Osteoblast (primary cell): Measurements from ENCODE around the gene SEL1L. TPM values are rescaled to one million over a fixed set of nuclear protein-coding genes. Genes with fewer than 3 reads are reported as not detected.

Source experiments
- DNase-seq: peaks from one replicate; pipeline ENCODE4 v3.0.0; 2011; ENCODE audit warnings: low spot score, mixed read lengths; ENCODE audit not compliant: insufficient read length; ENCODE audit errors: missing footprints
- H2AFZ ChIP-seq: 2 replicates; pipeline ENCODE4 v1.6.0; 2011; ENCODE audit warnings: mild to moderate bottlenecking, low read length
- H3K27ac ChIP-seq: 2 replicates; pipeline ENCODE4 v1.5.1; 2011; ENCODE audit warnings: mild to moderate bottlenecking, low read depth, low read length, moderate library complexity
- H3K27me3 ChIP-seq: 2 replicates; pipeline ENCODE4 v1.6.0; 2012; ENCODE audit warnings: mild to moderate bottlenecking, control low read depth, inconsistent platforms, low read length, moderate library complexity; ENCODE audit not compliant: insufficient read depth
- H3K36me3 ChIP-seq: 2 replicates; pipeline ENCODE4 v1.5.1; 2011; ENCODE audit warnings: mild to moderate bottlenecking, low read length, control low read depth, moderate library complexity; ENCODE audit not compliant: insufficient read depth
- H3K4me1 ChIP-seq: 2 replicates; pipeline ENCODE4 v1.5.1; 2011; ENCODE audit warnings: mild to moderate bottlenecking, low read length, control low read depth, moderate library complexity; ENCODE audit not compliant: insufficient read depth
- H3K4me2 ChIP-seq: 2 replicates; pipeline ENCODE4 v1.6.0; 2011; ENCODE audit warnings: mild to moderate bottlenecking, low read length; ENCODE audit not compliant: insufficient read depth
- H3K4me3 ChIP-seq: fragments of 200-600 bp; sonication (generic); 3 replicates; pipeline ENCODE4 v1.5.1; 2012; ENCODE audit warnings: mild to moderate bottlenecking, low read length, inconsistent platforms; ENCODE audit not compliant: insufficient read depth
- H3K79me2 ChIP-seq: 2 replicates; pipeline ENCODE4 v1.6.0; 2012; ENCODE audit warnings: mild to moderate bottlenecking, low read length, control low read depth, inconsistent platforms; ENCODE audit not compliant: insufficient read depth
- H3K9me3 ChIP-seq: 2 replicates; pipeline ENCODE4 v1.5.1; 2011; ENCODE audit warnings: low read depth, low read length, control low read depth
- H4K20me1 ChIP-seq: 2 replicates; pipeline ENCODE4 v1.6.0; 2012; ENCODE audit warnings: mild to moderate bottlenecking, low read length, control low read depth; ENCODE audit not compliant: insufficient read depth
- total RNA-seq: library from RNA; depleted of rRNA; stranded (reverse); fragments of >200 nt; gene quantifications from 2 replicates; pipeline ENCODE4 v1.2.3, GENCODE V29; 2012
- TF ChIP-seq, protein P1 (sequence below): IDR thresholded peaks from 2 replicates; pipeline ENCODE4 v1.5.1; 2011; ENCODE audit warnings: mild to moderate bottlenecking, low read depth, low read length, moderate library complexity; ENCODE audit errors: extremely low read depth

Gene SEL1L
- total RNA-seq, 1 donor, result 151 TPM

GRCh38 chr14:81459912-81460311, 73.7 kb downstream of the SEL1L start:
- Histone ChIP-seq H3K36me3 (no peaks in the 10 kb centered on the region), H3K27ac (no peak overlapping the region), H3K27me3 (no peaks in the 10 kb centered on the region), H3K4me2 (no peak overlapping the region), H3K9me3 (no peaks in the 10 kb centered on the region), H3K4me3 (no peak overlapping the region), H3K79me2 (no peaks in the 10 kb centered on the region), H2AFZ (no peak overlapping the region), H3K4me1 (no peaks in the 10 kb centered on the region), H4K20me1 (no peaks in the 10 kb centered on the region)
- no peak for DNase-seq
- TF ChIP-seq, protein P1, sequence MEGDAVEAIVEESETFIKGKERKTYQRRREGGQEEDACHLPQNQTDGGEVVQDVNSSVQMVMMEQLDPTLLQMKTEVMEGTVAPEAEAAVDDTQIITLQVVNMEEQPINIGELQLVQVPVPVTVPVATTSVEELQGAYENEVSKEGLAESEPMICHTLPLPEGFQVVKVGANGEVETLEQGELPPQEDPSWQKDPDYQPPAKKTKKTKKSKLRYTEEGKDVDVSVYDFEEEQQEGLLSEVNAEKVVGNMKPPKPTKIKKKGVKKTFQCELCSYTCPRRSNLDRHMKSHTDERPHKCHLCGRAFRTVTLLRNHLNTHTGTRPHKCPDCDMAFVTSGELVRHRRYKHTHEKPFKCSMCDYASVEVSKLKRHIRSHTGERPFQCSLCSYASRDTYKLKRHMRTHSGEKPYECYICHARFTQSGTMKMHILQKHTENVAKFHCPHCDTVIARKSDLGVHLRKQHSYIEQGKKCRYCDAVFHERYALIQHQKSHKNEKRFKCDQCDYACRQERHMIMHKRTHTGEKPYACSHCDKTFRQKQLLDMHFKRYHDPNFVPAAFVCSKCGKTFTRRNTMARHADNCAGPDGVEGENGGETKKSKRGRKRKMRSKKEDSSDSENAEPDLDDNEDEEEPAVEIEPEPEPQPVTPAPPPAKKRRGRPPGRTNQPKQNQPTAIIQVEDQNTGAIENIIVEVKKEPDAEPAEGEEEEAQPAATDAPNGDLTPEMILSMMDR, result no peak

DNA sequence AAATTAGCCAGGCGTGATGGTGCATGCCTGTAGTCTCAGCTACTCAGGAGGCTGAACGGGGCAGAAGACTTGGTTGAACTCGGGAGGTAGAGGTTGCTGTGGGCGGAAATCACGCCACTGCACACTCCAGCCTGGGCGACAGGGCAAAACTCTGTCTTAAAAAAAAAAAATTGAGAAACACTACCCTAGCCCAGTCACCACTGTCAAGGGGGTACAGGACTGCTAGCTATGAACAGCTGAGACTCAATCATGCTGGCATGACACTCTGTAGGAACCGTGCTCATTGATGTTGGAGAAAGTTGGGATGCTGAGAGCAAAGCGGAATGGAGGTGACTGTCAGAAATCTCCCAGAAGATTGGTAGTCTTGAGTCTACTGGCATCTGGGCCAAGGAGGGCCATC, 75.3 kb downstream of the SEL1L start:
- no peaks in the 10 kb centered on the region for H4K20me1 ChIP-seq
- DNase-seq, result no peak
- H3K36me3 ChIP-seq, result no peaks in the 10 kb centered on the region
- H3K9me3 ChIP-seq, result no peaks in the 10 kb centered on the region
- TF ChIP-seq, protein P1, result no peak
- H3K79me2 ChIP-seq, result no peaks in the 10 kb centered on the region
- H3K4me1 ChIP-seq, result no peaks in the 10 kb centered on the region
- H2AFZ ChIP-seq, result no peak overlapping the region
- H3K27me3 ChIP-seq, result no peaks in the 10 kb centered on the region
- no peak overlapping the region for H3K27ac ChIP-seq
- no peak overlapping the region for H3K4me2 ChIP-seq
- no peak overlapping the region for H3K4me3 ChIP-seq

DNA sequence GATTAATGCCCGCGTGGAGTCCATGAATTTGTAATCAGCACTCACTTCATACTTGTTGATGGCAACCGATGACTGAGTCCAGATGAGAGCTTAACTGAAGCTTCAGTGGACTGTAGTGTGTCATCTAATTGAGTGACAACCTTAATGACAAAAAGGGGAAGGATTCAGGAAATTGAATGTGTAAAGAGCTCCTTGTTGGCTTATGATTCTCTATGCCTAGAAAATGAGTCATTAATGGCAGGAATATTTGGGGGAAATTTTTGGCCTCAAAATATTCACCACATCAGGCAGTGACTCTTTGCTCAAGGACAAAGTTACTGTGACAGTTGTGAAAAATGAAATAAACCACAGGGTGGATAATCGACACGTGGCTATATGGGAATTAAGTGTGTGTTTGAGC, 78.3 kb downstream of the SEL1L start:
- Histone ChIP-seq H4K20me1 (no peaks in the 10 kb centered on the region), H3K4me3 (no peak overlapping the region), H3K36me3 (no peaks in the 10 kb centered on the region), H3K27me3 (no peaks in the 10 kb centered on the region), H3K4me1 (peaks cover 5% of the 10 kb centered on the region), H2AFZ (no peak overlapping the region), H3K4me2 (no peak overlapping the region), H3K27ac (no peak overlapping the region), H3K9me3 (no peaks in the 10 kb centered on the region), H3K79me2 (no peaks in the 10 kb centered on the region)
- no peak for DNase-seq
- TF ChIP-seq, protein P1, result no peak

DNA sequence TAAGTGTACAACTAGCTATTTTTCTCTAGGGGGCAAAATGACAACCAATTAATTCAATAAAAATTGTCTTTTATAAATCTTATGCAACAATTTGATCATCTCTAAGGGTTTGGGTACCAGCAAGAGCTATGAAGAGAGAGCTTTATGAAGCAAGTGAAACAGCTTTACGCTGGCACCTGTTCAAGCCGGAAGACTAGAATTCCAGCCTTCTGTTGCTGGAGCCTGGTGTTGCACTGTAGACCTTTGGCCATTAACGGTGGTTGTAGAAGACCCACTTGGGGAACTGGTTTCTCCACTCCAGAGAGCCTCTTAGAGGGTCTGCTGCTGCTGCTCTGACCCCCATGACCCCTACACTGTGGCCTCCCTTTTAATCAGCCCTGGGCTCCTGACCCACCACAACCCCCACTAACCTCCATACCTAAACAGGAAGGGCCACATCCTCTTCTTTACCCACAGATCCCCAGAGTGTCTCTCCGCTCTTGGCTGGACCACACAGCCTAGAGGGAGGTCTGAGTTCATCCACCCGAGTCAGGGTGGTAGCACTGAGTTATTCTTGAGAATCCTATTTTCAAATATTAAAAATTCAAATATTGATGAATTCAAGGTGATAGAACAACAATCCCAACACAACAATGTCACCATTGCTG, 79.0 kb downstream of the SEL1L start:
- Histone ChIP-seq H3K9me3 (no peaks in the 10 kb centered on the region), H3K36me3 (no peaks in the 10 kb centered on the region), H3K27ac (no peak overlapping the region), H2AFZ (no peak overlapping the region), H3K79me2 (no peaks in the 10 kb centered on the region), H3K27me3 (peaks cover 2% of the 10 kb centered on the region), H3K4me1 (peaks cover 5% of the 10 kb centered on the region), H3K4me3 (no peak overlapping the region), H4K20me1 (no peaks in the 10 kb centered on the region), H3K4me2 (no peak overlapping the region)
- no peak for DNase-seq
- TF ChIP-seq, protein P1, result no peak
